DND-41 (cell line): ENCODE results near the gene DNMT1.

Experiments
- ATAC-seq: fragments of 200-7000 bp; cut with Tn5 transposase; 3 replicates; pipeline ENCODE4 v1.9.1; 2021; ENCODE audit warnings: low read depth; ENCODE audit not compliant: insufficient read depth
- DNase-seq: peaks from one replicate; pipeline ENCODE4 v3.0.0-alpha.2; 2020
- H2AFZ ChIP-seq: 2 replicates; pipeline ENCODE4 v1.6.0; 2012; ENCODE audit warnings: low read depth, low read length
- H3K27ac ChIP-seq: 2 replicates; pipeline ENCODE4 v1.5.1; 2012; ENCODE audit warnings: low read length, inconsistent platforms
- H3K27me3 ChIP-seq: fragments of 200-600 bp; sonication (generic); 2 replicates; pipeline ENCODE4 v1.6.0; 2012; ENCODE audit warnings: low read length, mild to moderate bottlenecking, inconsistent platforms; ENCODE audit not compliant: insufficient read depth, poor library complexity
- H3K36me3 ChIP-seq: 2 replicates; pipeline ENCODE4 v1.5.1; 2012; ENCODE audit warnings: low read length, inconsistent platforms; ENCODE audit not compliant: insufficient read depth
- H3K4me1 ChIP-seq: 2 replicates; pipeline ENCODE4 v1.5.1; 2012; ENCODE audit warnings: mild to moderate bottlenecking, low read length; ENCODE audit not compliant: insufficient read depth
- H3K4me2 ChIP-seq: 2 replicates; pipeline ENCODE4 v1.6.0; 2012; ENCODE audit warnings: mild to moderate bottlenecking, moderate library complexity, low read length, inconsistent platforms; ENCODE audit not compliant: insufficient read depth
- H3K4me3 ChIP-seq, 2 experiments: fragments of 200-600 bp in 1 of 2; shearing (Covaris generic) in 1 of 2; 2 replicates each; pipeline ENCODE4 v1.5.1; 2012 to 2016; ENCODE audit warnings: inconsistent platforms in 2 of 2, low read length in 2 of 2, mild to moderate bottlenecking in 2 of 2, low read depth in 1 of 2, moderate library complexity in 1 of 2
- H3K79me2 ChIP-seq: 2 replicates; pipeline ENCODE4 v1.6.0; 2012; ENCODE audit warnings: low read length, inconsistent platforms; ENCODE audit not compliant: insufficient read depth
- H3K9ac ChIP-seq: 2 replicates; pipeline ENCODE4 v1.6.0; 2012; ENCODE audit warnings: low read depth, mild to moderate bottlenecking, inconsistent platforms, low read length, moderate library complexity
- H3K9me3 ChIP-seq: 2 replicates; pipeline ENCODE4 v1.5.1; 2012; ENCODE audit warnings: low read length, moderate library complexity, mild to moderate bottlenecking, inconsistent platforms; ENCODE audit not compliant: insufficient read depth, severe bottlenecking
- H4K20me1 ChIP-seq: 2 replicates; pipeline ENCODE4 v1.6.0; 2012; ENCODE audit warnings: low read length; ENCODE audit not compliant: insufficient read depth
- CTCF ChIP-seq: IDR thresholded peaks from 2 replicates; pipeline ENCODE4 v1.5.1; 2012; ENCODE audit warnings: borderline replicate concordance, low read length, moderate library complexity, mild to moderate bottlenecking; ENCODE audit not compliant: poor library complexity, severe bottlenecking; ENCODE audit errors: extremely low read depth
- EZH2 ChIP-seq: IDR thresholded peaks from 3 replicates; pipeline ENCODE4 v1.6.1; 2012; ENCODE audit warnings: borderline replicate concordance, low read depth, mild to moderate bottlenecking, moderate library complexity, low read length, inconsistent platforms; ENCODE audit not compliant: severe bottlenecking

Gene DNMT1

GRCh38 chr19:10228920-10229319 is 34.2 kb upstream of the DNMT1 start:
- no peaks in the 10 kb centered on the region for H3K79me2 ChIP-seq
- H3K4me2 ChIP-seq = no peak overlapping the region
- DNase-seq (peak; percentile 40), ATAC-seq (0 out of 3 replicates have a peak, but pooled peaks have one; percentile 29)
- no peaks in the 10 kb centered on the region for H3K9me3 ChIP-seq
- TF ChIP-seq CTCF = peak; percentile 66
- no peak for TF ChIP-seq EZH2
- no peak overlapping the region for H3K9ac ChIP-seq
- H2AFZ ChIP-seq = no peak overlapping the region
- H3K27ac ChIP-seq = no peak overlapping the region
- H3K4me3 ChIP-seq = no peak overlapping the region
- H3K4me1 ChIP-seq = peaks cover 20% of the 10 kb centered on the region
- H4K20me1 ChIP-seq = no peaks in the 10 kb centered on the region; the same call in none of the 2 replicates
- peaks cover 10% of the 10 kb centered on the region for H3K27me3 ChIP-seq
- no peaks in the 10 kb centered on the region for H3K36me3 ChIP-seq

GRCh38 chr19:10228393-10228792 is 33.6 kb upstream of the DNMT1 start:
- Histone ChIP-seq H3K36me3 (no peaks in the 10 kb centered on the region), H3K9me3 (no peaks in the 10 kb centered on the region), H3K9ac (no peak overlapping the region), H3K79me2 (no peaks in the 10 kb centered on the region), H3K27me3 (peaks cover 10% of the 10 kb centered on the region), H2AFZ (no peak overlapping the region), H3K4me3 (no peak overlapping the region), H3K4me2 (no peak overlapping the region), H4K20me1 (no peaks in the 10 kb centered on the region; the same call in none of the 2 replicates), H3K4me1 (peaks cover 20% of the 10 kb centered on the region), H3K27ac (no peak overlapping the region)
- no peak for ATAC-seq
- TF ChIP-seq CTCF = no peak
- TF ChIP-seq EZH2 = no peak
- DNase-seq = no peak

GRCh38 chr19:10227026-10227971 is 32.5 kb upstream of the DNMT1 start:
- TF ChIP-seq CTCF = no peak
- TF ChIP-seq EZH2 = no peak
- H2AFZ ChIP-seq = no peak overlapping the region
- no peak overlapping the region for H3K9ac ChIP-seq
- no peaks in the 10 kb centered on the region; the same call in none of the 2 replicates for H4K20me1 ChIP-seq
- ATAC-seq (no peak), DNase-seq (peak; percentile 15)
- no peak overlapping the region for H3K4me3 ChIP-seq
- H3K27me3 ChIP-seq = peaks cover 10% of the 10 kb centered on the region
- no peaks in the 10 kb centered on the region for H3K79me2 ChIP-seq
- no peak overlapping the region for H3K4me2 ChIP-seq
- H3K36me3 ChIP-seq = no peaks in the 10 kb centered on the region
- no peaks in the 10 kb centered on the region for H3K9me3 ChIP-seq
- H3K27ac ChIP-seq = no peak overlapping the region
- H3K4me1 ChIP-seq = peaks cover 20% of the 10 kb centered on the region
